ENCODE results near the gene CACNA1B.

DNA sequence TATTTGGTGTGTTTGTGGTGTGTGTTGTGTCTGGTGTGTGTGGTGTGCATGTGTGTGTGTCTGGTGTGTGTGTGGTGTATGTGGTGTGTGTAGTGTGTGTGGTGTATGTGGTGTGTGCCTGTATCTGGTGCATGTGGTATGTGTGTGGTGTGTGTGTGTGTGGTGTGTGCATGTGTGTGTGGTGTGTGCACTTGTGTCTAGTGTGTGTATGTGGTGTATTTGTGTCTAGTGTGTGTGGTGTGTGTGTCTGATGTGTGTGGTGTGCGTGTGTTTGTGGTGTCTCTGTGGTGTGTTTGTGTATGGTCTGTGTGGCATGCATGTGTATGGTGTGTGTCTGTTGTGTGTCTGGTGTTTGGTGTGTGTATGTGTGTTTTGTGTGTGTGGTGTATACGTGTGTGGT, 71.1 kb downstream of the CACNA1B start:
- TF ChIP-seq, protein P1, sequence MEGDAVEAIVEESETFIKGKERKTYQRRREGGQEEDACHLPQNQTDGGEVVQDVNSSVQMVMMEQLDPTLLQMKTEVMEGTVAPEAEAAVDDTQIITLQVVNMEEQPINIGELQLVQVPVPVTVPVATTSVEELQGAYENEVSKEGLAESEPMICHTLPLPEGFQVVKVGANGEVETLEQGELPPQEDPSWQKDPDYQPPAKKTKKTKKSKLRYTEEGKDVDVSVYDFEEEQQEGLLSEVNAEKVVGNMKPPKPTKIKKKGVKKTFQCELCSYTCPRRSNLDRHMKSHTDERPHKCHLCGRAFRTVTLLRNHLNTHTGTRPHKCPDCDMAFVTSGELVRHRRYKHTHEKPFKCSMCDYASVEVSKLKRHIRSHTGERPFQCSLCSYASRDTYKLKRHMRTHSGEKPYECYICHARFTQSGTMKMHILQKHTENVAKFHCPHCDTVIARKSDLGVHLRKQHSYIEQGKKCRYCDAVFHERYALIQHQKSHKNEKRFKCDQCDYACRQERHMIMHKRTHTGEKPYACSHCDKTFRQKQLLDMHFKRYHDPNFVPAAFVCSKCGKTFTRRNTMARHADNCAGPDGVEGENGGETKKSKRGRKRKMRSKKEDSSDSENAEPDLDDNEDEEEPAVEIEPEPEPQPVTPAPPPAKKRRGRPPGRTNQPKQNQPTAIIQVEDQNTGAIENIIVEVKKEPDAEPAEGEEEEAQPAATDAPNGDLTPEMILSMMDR (IDR thresholded peaks at IDR 0.05), result no peak
- no peak for TF ChIP-seq ZFX (IDR thresholded peaks at IDR 0.05; ENCODE audit: borderline replicate concordance)
